Tibial artery (tissue), 4 donors: ENCODE results near the gene CYB5R4.

Experiments used
- DNase-seq, 2 donors: peaks; one replicate each; pipeline ENCODE4 v3.0.0-alpha.2; 2019
- H3K27ac ChIP-seq, 2 donors: fragments of 200-600 bp; sonication (generic) in 1 of 2; 1 replicate in 1 of 2; 2 replicates in 1 of 2; pipeline ENCODE4 v1.5.1; 2018 to 2019; ENCODE audit warnings: mild to moderate bottlenecking in 1 of 2
- H3K27me3 ChIP-seq, 2 donors: fragments of 200-600 bp; sonication (generic) in 1 of 2; one replicate each; pipeline versions ENCODE4 v1.5.1 to v1.6.0; 2016 to 2019
- H3K36me3 ChIP-seq, 3 donors: fragments of 200-600 bp; sonication (generic) in 2 of 3; one replicate each; pipeline ENCODE4 v1.5.1; 2016 to 2019; ENCODE audit warnings: mild to moderate bottlenecking in 2 of 3
- H3K4me1 ChIP-seq, 4 donors: fragments of 200-600 bp; sonication (generic) in 2 of 4; 1 replicate in 3 of 4; 2 replicates in 1 of 4; pipeline ENCODE4 v1.5.1; 2016 to 2019
- H3K4me3 ChIP-seq, 2 donors: fragments of 200-600 bp; sonication (generic) in 1 of 2; 1 replicate in 1 of 2; 2 replicates in 1 of 2; pipeline ENCODE4 v1.5.1; 2018 to 2019; ENCODE audit warnings: mild to moderate bottlenecking in 2 of 2
- H3K9me3 ChIP-seq, 3 donors: fragments of 200-600 bp; sonication (generic) in 1 of 3; one replicate each; pipeline ENCODE4 v1.5.1; 2016 to 2019
- CTCF ChIP-seq, 2 experiments: fragments of 200-600 bp in 1 of 2; fragments of 450-650 bp in 1 of 2; IDR thresholded peaks; one replicate each; pipeline ENCODE4 v1.5.1; 2017 to 2019; ENCODE audit warnings: antibody characterized with exemption in 2 of 2, mild to moderate bottlenecking in 1 of 2, moderate library complexity in 1 of 2
- intact Hi-C: fragments of 100-400 bp; cut with DNase I; formaldehyde crosslinking; loops from one replicate; pipeline ENCODE4 v1.15.0; 2023; ENCODE audit warnings: low total_unique reads

The CYB5R4 gene

DNA sequence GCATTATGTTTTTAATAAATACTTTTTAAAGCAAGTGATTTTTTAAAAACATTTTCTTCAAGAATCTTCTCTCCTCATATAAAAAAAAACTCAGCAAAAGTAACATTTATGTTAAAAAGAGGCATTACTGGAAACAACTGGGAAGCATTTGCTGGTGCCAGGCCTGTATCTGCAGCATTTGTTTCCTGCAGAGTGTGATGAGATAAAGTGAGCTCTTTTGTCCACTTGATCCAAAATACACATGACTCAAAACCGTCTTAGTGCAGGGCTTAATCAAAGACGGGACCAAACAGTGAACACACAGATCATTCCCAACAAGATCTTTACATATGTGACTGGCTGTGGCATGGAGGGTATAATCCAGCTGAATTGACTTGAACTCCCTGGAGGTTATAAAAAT lies 34.7 kb upstream of the CYB5R4 start:
- Histone ChIP-seq H3K4me3 (no peak overlapping the region), H3K4me1 (no peaks in the 10 kb centered on the region), H3K9me3 (no peaks in the 10 kb centered on the region), H3K27ac (no peak overlapping the region), H3K36me3 (no peaks in the 10 kb centered on the region), H3K27me3 (no peaks in the 10 kb centered on the region)
- no peak for TF ChIP-seq CTCF (IDR thresholded peaks at IDR 0.05)
- DNase-seq = no peak
- intact Hi-C loops = no loop called here

DNA sequence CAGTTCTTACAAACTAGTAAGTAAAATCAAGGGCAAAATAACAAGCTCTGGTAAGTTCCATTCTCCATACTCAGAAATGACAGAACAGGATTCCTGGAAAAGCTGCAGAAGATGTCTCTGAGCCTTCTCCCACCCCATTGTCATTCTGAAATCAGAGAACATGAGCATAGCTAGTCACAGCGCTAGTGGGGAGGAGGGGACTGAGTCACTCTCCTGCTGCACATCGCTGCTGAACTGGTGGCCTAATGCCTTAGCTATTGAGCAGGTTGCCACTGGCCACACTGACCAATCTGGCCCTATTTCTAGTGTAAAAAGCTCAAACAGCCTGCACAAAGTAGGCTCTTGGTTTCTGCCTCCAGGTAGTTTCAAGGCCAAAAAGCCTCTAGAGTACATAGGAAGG lies 32.4 kb upstream of the CYB5R4 start:
- no peak for TF ChIP-seq CTCF (IDR thresholded peaks at IDR 0.05)
- no peaks in the 10 kb centered on the region for H3K27me3 ChIP-seq
- no peaks in the 10 kb centered on the region for H3K36me3 ChIP-seq
- H3K4me1 ChIP-seq = no peaks in the 10 kb centered on the region
- intact Hi-C loops = no loop called here
- no peak overlapping the region for H3K4me3 ChIP-seq
- no peak overlapping the region for H3K27ac ChIP-seq
- DNase-seq = no peak
- no peaks in the 10 kb centered on the region for H3K9me3 ChIP-seq

- no peak for DNase-seq
- Histone ChIP-seq H3K4me3 (no peak overlapping the region), H3K9me3 (peaks cover 0 to 7% (median 3%) of the 10 kb centered on the region in 3 donors), H3K36me3 (no peaks in the 10 kb centered on the region), H3K27me3 (no peaks in the 10 kb centered on the region), H3K4me1 (no peaks in the 10 kb centered on the region), H3K27ac (no peak overlapping the region)
- intact Hi-C loops = no loop called here
- no peak for TF ChIP-seq CTCF (IDR thresholded peaks at IDR 0.05)
These were observed 20.8 kb upstream of the CYB5R4 start for GRCh38 chr6:83838727-83839126.

GRCh38 chr6:83844170-83844569 lies 15.3 kb upstream of the CYB5R4 start:
- no peak for TF ChIP-seq CTCF (IDR thresholded peaks at IDR 0.05)
- intact Hi-C loops = no loop called here
- H3K27me3 ChIP-seq = no peaks in the 10 kb centered on the region
- no peak overlapping the region for H3K4me3 ChIP-seq
- H3K27ac ChIP-seq = no peak overlapping the region
- no peak for DNase-seq
- no peaks in the 10 kb centered on the region for H3K36me3 ChIP-seq
- no peaks in the 10 kb centered on the region for H3K4me1 ChIP-seq
- H3K9me3 ChIP-seq = peaks cover 0 to 7% (median 0%) of the 10 kb centered on the region in 3 donors

DNA sequence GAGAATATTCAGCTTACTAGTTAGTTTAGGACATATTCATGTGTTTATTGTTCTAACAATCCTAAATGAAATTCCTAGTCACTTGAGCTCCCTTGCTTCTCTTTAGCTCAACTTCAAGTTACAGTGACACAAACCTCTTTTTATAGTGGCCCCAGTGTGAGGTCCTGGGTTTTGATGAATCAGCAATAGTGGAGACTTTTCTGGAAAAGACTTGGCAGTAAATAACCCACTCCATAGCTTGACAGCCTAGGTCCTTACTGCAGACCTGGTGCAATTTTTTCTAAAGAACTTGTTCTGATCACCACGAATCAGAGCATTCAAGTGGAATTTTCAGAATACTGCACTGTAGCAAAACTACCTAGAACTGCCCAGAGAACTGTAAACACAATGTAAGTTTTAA lies 13.2 kb upstream of the CYB5R4 start:
- no peaks in the 10 kb centered on the region for H3K36me3 ChIP-seq
- H3K9me3 ChIP-seq = peaks cover 0 to 6% (median 0%) of the 10 kb centered on the region in 3 donors
- DNase-seq = no peak
- no peak overlapping the region for H3K27ac ChIP-seq
- intact Hi-C loops = no loop called here
- no peaks in the 10 kb centered on the region for H3K4me1 ChIP-seq
- peaks cover 0 to 4% of the 10 kb centered on the region in 2 donors for H3K27me3 ChIP-seq
- no peak for TF ChIP-seq CTCF (IDR thresholded peaks at IDR 0.05)
- no peak overlapping the region for H3K4me3 ChIP-seq

DNA sequence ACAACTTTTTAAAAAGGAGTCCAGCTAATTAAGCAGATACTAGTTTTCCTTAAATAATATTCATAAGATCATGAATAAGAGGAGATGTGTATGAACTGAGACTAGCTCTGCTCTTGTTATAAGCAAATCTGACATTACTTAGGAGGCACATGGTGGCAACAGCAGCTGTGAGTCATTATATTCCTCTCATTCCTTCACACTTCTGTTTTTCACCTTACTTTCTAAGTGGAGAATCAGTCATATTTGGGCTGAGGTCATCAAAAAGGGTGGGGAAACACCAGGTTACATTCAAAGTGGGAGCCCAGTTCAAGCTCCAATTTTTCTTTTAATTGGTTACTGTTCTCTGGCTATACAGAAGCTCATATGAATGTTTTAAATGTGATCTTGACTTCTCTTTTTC lies 12.3 kb upstream of the CYB5R4 start:
- no peaks in the 10 kb centered on the region for H3K9me3 ChIP-seq
- DNase-seq = no peak
- no peaks in the 10 kb centered on the region for H3K36me3 ChIP-seq
- intact Hi-C loops = no loop called here
- H3K27ac ChIP-seq = no peak overlapping the region
- TF ChIP-seq CTCF (IDR thresholded peaks at IDR 0.05) = no peak
- no peaks in the 10 kb centered on the region for H3K4me1 ChIP-seq
- H3K27me3 ChIP-seq = peaks cover 0 to 4% of the 10 kb centered on the region in 2 donors
- no peak overlapping the region for H3K4me3 ChIP-seq
